DMS153 (cell line): ENCODE results near the gene SLIT3.
"Not testable (repeated sequence)": the region's sequence is repeated elsewhere in the genome, so short reads cannot be mapped to it uniquely, and the experiment has no call there.

Experiments used
- DNase-seq: peaks from one replicate; lab custom pipeline; 2025; lab: John Stamatoyannopoulos, UW

Gene SLIT3

GRCh38 chr5:169142264-169142970, 158.5 kb downstream of the SLIT3 start:
- DNase-seq: no peak

DNA sequence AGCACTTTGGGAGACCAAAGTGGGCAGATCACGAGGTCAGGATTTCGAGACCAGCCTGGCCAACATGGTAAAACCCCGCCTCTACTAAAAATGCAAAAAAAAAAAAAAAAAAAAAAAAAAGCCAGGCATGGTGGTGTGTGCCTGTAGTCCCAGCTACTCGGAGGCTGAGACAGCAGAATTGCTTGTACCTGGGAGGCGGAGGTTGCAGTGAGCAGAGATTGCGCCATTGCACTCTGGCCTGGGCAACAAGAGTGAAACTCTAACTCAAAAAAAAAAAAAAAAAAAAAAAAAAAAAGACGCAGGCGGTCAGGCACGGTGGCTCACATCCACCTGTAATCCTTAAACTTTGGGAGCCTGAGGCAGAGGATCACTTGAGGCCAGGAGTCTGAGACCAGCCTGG, 160.7 kb downstream of the SLIT3 start:
- not testable (repeated sequence) for DNase-seq

GRCh38 chr5:169139480-169140050, 161.4 kb downstream of the SLIT3 start:
- DNase-seq: no peak

- DNase-seq: no peak
Observed at GRCh38 chr5:169133531-169133930, 167.4 kb downstream of the SLIT3 start.

- DNase-seq: no peak
Observed at GRCh38 chr5:169132302-169132660, 168.7 kb downstream of the SLIT3 start.

DNA sequence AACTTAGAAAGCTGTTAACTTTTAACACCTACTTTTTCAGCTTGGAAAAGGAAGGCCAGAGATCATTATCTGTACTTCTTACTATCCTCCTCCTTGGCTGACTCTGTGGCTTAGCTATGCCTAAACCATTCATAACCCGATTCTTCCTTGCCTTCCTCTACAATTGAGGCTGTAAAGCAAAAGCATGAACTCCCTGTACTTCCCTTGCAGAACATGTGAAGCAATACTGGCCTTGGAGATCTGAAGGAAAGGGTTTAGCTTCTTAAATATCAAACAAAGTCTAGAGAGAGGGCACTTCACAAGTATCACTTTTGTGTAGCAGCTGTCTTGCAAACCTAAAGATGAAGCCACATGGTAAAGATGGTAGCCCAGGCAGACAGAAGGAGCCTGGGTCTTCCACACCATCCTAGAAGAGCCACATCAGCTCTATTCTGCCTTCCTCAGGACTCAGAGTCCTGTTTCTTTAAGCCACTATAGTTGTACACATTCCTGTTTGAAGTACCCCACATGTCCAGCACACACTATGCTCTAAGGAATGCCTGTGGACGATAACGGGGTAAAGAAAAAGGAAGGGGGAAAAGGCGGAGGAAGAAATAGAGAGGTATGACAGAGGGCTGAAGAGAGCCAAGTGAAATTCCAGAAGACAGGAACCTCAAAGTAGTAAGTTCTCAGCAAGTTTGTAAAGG, 169.2 kb downstream of the SLIT3 start:
- no peak for DNase-seq

GRCh38 chr5:169128679-169129078, 172.3 kb downstream of the SLIT3 start:
- DNase-seq: no peak

- no peak for DNase-seq
Observed at GRCh38 chr5:169127431-169127830, 173.5 kb downstream of the SLIT3 start.

DNA sequence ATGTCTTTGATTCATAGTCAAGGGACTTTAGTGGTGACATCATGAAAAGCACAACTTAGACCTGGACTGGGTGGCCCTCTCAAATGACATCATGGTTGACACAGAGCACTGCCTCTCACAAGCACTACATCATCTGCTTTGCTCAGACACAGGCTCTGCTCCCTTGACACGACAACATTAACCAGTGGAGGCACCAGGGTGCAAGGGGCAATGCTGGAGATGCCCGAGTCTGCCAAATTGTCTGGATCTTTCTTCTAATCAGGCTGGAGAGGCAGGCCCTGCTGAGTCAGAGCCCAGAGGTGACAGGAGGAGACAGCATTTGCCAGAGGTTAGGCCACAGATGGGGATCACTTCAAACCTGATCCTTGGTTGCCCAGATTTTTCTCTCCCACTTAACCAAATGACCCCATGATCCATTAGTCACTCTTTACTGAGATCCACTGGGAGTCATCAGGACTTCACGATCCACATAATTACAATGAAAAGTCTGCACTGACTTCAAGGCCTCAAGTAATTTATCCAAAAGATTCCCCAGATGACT, 174.4 kb downstream of the SLIT3 start:
- no peak for DNase-seq

DNA sequence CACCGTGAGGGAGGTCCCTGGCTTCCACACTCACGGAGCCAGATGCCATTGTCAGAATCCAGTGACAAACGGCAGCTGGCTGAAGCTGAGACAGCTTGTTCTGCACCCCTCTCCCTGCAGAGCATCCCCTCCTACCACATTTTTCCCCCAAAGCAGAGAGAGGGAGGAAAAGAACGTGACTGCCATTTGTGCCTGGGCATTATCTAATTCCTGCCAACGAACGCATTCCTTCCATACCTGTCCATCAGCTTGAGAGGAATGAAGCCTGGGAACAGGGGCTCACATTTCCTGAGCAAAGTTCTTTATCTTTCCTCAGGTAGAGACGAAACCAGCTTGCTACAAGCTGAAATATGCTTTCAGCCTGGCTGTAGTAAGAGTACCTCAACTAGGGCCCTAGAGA, 175.4 kb downstream of the SLIT3 start:
- DNase-seq: no peak

GRCh38 chr5:169122951-169123350, 178.0 kb downstream of the SLIT3 start:
- no peak for DNase-seq

DNA sequence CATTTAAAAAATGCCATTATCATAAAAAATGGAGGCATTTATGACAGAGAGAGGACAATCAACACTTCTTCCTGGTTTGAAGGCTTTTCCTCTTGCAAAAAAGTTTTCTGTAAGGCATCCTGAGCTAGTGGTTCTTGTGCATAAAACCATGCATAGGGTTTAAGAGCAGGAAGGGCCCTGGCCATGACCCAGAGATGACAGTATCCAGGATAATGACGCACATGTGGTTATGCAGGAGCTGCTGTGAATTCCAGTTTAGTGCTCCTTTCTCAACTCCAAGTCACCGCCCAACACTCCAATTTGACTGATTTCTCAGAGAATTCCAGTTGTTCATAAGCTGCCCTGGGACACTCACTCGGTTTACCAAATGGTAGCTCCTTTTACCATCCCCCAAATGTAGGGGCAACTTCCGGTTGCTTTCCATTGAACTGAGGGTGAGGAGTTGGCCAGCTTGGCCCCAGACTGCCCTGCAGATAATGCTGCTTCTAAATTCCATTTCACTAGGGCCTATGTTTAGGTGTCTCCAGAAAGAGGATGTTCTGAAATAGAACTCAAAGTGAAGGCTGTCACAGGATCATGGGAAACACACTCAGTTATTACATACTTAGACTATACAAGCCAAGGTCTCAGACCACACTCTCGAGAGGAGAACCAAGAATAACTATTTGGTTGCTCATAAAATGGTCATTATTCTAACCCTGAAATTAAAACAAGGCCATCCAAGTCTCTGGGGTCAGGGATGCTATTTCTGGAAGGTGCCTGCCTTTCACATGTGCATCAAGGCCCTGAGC, 179.1 kb downstream of the SLIT3 start:
- no peak for DNase-seq

GRCh38 chr5:169119288-169120048, 181.5 kb downstream of the SLIT3 start:
- no peak for DNase-seq

- no peak for DNase-seq
Observed at GRCh38 chr5:169116961-169117461, 183.9 kb downstream of the SLIT3 start.

- DNase-seq: no peak
Observed at GRCh38 chr5:169115461-169116124, 185.3 kb downstream of the SLIT3 start.

DNA sequence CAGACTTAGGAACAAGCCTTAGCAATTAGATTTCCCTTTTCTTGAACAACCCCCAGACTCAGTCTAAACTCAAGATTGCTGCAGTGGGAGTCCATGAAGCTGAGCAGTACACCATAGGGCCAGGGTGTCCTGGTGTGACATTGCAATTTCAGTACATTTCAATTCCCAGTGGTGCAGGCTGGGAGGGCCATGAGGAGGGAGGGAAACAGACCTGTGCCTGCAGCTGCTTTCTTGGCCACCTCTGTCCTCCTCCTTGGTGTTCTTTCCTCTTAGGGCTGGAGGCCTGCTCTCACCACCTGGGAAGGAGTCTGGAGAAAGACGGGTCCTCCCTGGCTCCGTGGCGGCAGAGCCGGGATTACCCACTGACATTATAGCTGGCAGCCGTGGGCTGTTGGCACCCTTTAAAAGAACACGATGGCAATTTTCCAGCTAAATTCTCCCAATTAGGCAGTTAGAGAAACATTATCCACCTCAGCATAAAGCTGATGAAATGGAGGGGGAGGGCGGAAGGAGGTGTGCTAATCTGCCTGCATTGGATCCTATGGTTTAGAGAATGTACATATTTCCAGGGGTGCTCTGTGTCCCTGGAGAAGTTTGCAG, 186.4 kb downstream of the SLIT3 start:
- DNase-seq: no peak

- DNase-seq: no peak
Observed at GRCh38 chr5:169112016-169112415, 188.9 kb downstream of the SLIT3 start.

DNA sequence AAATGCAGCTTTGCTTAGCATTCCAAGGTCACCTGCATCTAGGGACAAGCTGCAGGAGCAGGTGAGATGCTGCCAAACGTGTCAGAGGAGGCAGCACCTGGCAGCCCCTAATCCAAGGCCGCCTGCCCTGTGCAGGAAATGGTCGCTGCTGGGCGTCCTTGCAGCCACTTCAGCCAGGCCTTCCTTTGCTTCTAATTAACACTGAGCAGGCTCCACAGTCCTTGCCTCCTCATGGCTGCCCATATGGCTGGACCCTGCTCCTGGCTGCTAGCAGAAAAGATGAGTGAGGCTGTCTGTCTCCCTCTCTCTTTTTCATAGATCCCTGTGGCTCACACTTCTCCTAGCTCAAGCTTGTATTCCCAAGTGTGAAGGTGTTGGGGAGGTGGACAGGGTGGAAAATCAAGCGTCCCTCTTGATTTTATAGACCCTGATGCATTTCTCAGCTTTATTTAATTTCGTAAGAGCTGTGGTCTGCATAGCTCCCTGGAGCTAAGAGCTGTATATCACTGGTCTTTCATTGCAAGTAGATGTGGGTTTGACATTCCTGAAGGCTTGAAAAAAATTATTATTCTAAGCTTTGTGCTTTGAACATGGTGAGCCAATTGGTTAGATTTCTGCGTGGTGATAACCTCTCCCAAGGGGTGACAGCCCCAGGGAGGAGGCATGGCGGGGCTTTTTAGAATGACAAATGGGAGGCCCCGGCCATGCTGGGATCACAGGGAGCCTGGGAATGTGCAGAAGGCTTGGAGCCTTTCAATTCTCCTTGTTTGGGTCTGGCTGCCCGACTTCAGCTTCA, 193.8 kb downstream of the SLIT3 start:
- no peak for DNase-seq

DNA sequence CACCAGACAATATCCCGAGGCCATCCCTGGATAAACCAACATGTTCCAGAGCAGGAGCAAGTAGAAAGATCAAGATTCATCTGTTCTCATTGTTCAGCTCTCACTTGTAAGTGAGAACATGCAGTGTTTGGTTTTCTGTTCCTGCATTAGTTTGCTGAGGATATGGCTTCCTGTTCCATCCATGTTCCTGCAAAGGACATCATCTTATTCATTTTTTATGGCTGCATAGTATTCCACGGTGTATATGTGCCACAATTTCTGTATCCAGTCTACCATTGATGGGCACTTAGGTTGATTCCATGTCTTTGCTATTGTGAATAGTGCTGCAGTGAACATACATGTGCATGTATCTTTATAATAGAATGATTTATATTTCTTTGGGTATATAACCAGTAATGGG, 195.4 kb downstream of the SLIT3 start:
- DNase-seq: not testable (repeated sequence)
